Measurements from ENCODE around the gene CYP46A1.

CYP46A1 gene

DNA sequence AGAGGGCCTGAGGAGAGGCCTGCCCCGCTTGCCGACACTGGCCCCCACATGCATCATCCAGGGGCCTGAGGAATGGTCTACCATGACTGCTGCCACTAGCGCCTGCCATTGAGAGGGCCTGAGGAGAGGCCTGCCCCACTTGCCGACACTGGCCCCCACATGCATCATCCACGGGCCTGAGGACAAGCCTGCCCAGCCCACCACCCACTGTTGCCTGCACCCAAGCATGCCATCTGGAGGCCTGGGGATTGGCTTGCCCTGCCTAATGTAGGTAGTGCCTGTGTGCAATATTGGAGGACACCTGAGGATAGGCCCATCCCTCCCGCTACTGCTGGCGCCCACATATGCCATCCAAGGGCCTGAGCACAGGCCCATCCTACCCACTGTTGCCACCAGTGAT, 24.4 kb downstream of the CYP46A1 start:
- no peaks in the 10 kb centered on the region for H3K79me2 ChIP-seq (ENCODE audit: insufficient read depth, low read length)
- H3K4me2 ChIP-seq (ENCODE audit: low read length) = no peak overlapping the region
- no peak overlapping the region for H2AFZ ChIP-seq (ENCODE audit: low read length)
- H3K9ac ChIP-seq (ENCODE audit: low read length) = no peak overlapping the region
- no peaks in the 10 kb centered on the region for H3K4me1 ChIP-seq (ENCODE audit: insufficient read depth, low read length, severe bottlenecking)
- H3K36me3 ChIP-seq (ENCODE audit: insufficient read depth, low read length) = no peaks in the 10 kb centered on the region; the same call in 1 of the 2 replicates
- H3K9me3 ChIP-seq (ENCODE audit: low read length) = peaks cover 6% of the 10 kb centered on the region
- H3K9me2 ChIP-seq (ENCODE audit: low read depth, low read length) = no peaks in the 10 kb centered on the region
- no peaks in the 10 kb centered on the region for H3F3A ChIP-seq (ENCODE audit: insufficient read depth, low read length)
- H4K20me1 ChIP-seq (ENCODE audit: insufficient read depth, low read length) = no peaks in the 10 kb centered on the region
- no peaks in the 10 kb centered on the region; the same call in 1 of the 2 replicates for H3K27me3 ChIP-seq (ENCODE audit: insufficient read depth, low read length)
- H3K4me3 ChIP-seq (ENCODE audit: low read depth, low read length, poor library complexity, severe bottlenecking) = no peak overlapping the region
- TF ChIP-seq EZH2 (IDR thresholded peaks at IDR 0.05; ENCODE audit: borderline replicate concordance, low read length) = no peak
- TF ChIP-seq, protein P1, sequence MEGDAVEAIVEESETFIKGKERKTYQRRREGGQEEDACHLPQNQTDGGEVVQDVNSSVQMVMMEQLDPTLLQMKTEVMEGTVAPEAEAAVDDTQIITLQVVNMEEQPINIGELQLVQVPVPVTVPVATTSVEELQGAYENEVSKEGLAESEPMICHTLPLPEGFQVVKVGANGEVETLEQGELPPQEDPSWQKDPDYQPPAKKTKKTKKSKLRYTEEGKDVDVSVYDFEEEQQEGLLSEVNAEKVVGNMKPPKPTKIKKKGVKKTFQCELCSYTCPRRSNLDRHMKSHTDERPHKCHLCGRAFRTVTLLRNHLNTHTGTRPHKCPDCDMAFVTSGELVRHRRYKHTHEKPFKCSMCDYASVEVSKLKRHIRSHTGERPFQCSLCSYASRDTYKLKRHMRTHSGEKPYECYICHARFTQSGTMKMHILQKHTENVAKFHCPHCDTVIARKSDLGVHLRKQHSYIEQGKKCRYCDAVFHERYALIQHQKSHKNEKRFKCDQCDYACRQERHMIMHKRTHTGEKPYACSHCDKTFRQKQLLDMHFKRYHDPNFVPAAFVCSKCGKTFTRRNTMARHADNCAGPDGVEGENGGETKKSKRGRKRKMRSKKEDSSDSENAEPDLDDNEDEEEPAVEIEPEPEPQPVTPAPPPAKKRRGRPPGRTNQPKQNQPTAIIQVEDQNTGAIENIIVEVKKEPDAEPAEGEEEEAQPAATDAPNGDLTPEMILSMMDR (IDR thresholded peaks at IDR 0.05; ENCODE audit: low read length) = no peak
- no peak overlapping the region for H3K27ac ChIP-seq (ENCODE audit: low read depth, low read length, poor library complexity, severe bottlenecking)

- H3K4me1 ChIP-seq (ENCODE audit: insufficient read depth, low read length, severe bottlenecking) = no peaks in the 10 kb centered on the region
- H3K27me3 ChIP-seq (ENCODE audit: insufficient read depth, low read length) = no peaks in the 10 kb centered on the region
- no peak overlapping the region for H2AFZ ChIP-seq (ENCODE audit: low read length)
- TF ChIP-seq, protein P1 (IDR thresholded peaks at IDR 0.05; ENCODE audit: low read length) = no peak
- TF ChIP-seq EZH2 (IDR thresholded peaks at IDR 0.05; ENCODE audit: borderline replicate concordance, low read length) = no peak
- H3K9ac ChIP-seq (ENCODE audit: low read length) = no peak overlapping the region
- H3F3A ChIP-seq (ENCODE audit: insufficient read depth, low read length) = no peaks in the 10 kb centered on the region
- H3K9me3 ChIP-seq (ENCODE audit: low read length) = no peaks in the 10 kb centered on the region
- no peaks in the 10 kb centered on the region for H3K79me2 ChIP-seq (ENCODE audit: insufficient read depth, low read length)
- no peak overlapping the region for H3K4me2 ChIP-seq (ENCODE audit: low read length)
- no peaks in the 10 kb centered on the region for H3K9me2 ChIP-seq (ENCODE audit: low read depth, low read length)
- no peak overlapping the region for H3K4me3 ChIP-seq (ENCODE audit: low read depth, low read length, poor library complexity, severe bottlenecking)
- H4K20me1 ChIP-seq (ENCODE audit: insufficient read depth, low read length) = no peaks in the 10 kb centered on the region
- H3K27ac ChIP-seq (ENCODE audit: low read depth, low read length, poor library complexity, severe bottlenecking) = no peak overlapping the region
- no peaks in the 10 kb centered on the region for H3K36me3 ChIP-seq (ENCODE audit: insufficient read depth, low read length)
Observed at GRCh38 chr14:99713972-99714371, 29.9 kb downstream of the CYP46A1 start.

- H3K9me2 ChIP-seq (ENCODE audit: low read depth, low read length) = no peaks in the 10 kb centered on the region
- no peaks in the 10 kb centered on the region for H3K36me3 ChIP-seq (ENCODE audit: insufficient read depth, low read length)
- H2AFZ ChIP-seq (ENCODE audit: low read length) = no peak overlapping the region
- no peak overlapping the region for H3K4me2 ChIP-seq (ENCODE audit: low read length)
- H3K27me3 ChIP-seq (ENCODE audit: insufficient read depth, low read length) = no peaks in the 10 kb centered on the region
- H3K4me1 ChIP-seq (ENCODE audit: insufficient read depth, low read length, severe bottlenecking) = no peaks in the 10 kb centered on the region
- no peaks in the 10 kb centered on the region for H3K79me2 ChIP-seq (ENCODE audit: insufficient read depth, low read length)
- H3K4me3 ChIP-seq (ENCODE audit: low read depth, low read length, poor library complexity, severe bottlenecking) = no peak overlapping the region
- no peak overlapping the region for H3K9ac ChIP-seq (ENCODE audit: low read length)
- no peak for TF ChIP-seq EZH2 (IDR thresholded peaks at IDR 0.05; ENCODE audit: borderline replicate concordance, low read length)
- TF ChIP-seq, protein P1 (IDR thresholded peaks at IDR 0.05; ENCODE audit: low read length) = no peak
- H3K9me3 ChIP-seq (ENCODE audit: low read length) = no peaks in the 10 kb centered on the region
- H4K20me1 ChIP-seq (ENCODE audit: insufficient read depth, low read length) = no peaks in the 10 kb centered on the region
- no peaks in the 10 kb centered on the region for H3F3A ChIP-seq (ENCODE audit: insufficient read depth, low read length)
- H3K27ac ChIP-seq (ENCODE audit: low read depth, low read length, poor library complexity, severe bottlenecking) = no peak overlapping the region
Observed at GRCh38 chr14:99715266-99716000, 31.3 kb downstream of the CYP46A1 start.
